SK-N-MC (cell line): ENCODE data around the gene TCIRG1.

ENCODE experiments used
- EZH2 ChIP-seq: fragments of 200-600 bp; sonication (generic); IDR thresholded peaks from one replicate; pipeline ENCODE4 v1.6.1; 2017; ENCODE audit warnings: antibody characterized with exemption
- FOXP2 ChIP-seq: optimal IDR thresholded peaks from 2 replicates; pipeline ENCODE3; 2011; ENCODE audit warnings: mild to moderate bottlenecking, moderate library complexity; ENCODE audit not compliant: insufficient read depth; ENCODE audit errors: extremely low read length, control extremely low read depth
- POLR2AphosphoS5 ChIP-seq: IDR thresholded peaks from 2 replicates; pipeline ENCODE4 v1.6.1; 2012; ENCODE audit warnings: mild to moderate bottlenecking, low read depth, low read length, borderline replicate concordance

DNA sequence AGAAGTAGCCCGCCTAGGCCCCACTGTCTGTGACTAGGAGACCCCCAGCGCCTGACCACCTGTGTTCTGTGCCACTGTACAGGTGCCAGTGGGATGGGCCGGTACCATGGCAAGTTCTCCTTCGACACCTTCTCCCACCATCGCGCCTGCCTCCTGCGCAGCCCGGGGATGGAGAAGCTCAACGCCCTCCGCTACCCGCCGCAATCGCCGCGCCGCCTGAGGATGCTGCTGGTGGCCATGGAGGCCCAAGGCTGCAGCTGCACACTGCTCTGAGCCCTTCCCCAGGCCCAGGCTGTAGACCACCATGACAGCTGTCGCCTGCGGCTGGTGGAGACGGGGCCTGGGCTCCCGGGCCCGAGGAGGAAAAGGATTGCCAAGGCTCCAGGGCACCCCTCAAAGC lies 11.2 kb upstream of the TCIRG1 start:
- TF ChIP-seq POLR2AphosphoS5, result no peak
- no peak for TF ChIP-seq FOXP2
- TF ChIP-seq EZH2, result no peak
